ENCODE measurements around the gene SSTR3.

SSTR3 gene

GRCh38 chr22:37228106-37229011 is 16.1 kb upstream of the SSTR3 start:
- DNase-seq, result peak; percentile 45 to 56

GRCh38 chr22:37226514-37226913 is 14.2 kb upstream of the SSTR3 start:
- DNase-seq, result peak in 1 of 2 experiments; percentile 27

GRCh38 chr22:37226087-37226486 is 13.8 kb upstream of the SSTR3 start:
- no peak for DNase-seq

- DNase-seq, result no peak
Measured at GRCh38 chr22:37225481-37225880, 13.2 kb upstream of the SSTR3 start.

- no peak for DNase-seq
Measured at GRCh38 chr22:37224757-37225420, 12.6 kb upstream of the SSTR3 start.

- peak in 1 of 2 experiments; percentile 37 for DNase-seq
Measured at GRCh38 chr22:37223965-37224551, 11.8 kb upstream of the SSTR3 start.

GRCh38 chr22:37222440-37222971 is 10.2 kb upstream of the SSTR3 start:
- DNase-seq, result peak in 1 of 2 experiments; percentile 56

GRCh38 chr22:37221424-37222333 is 9.4 kb upstream of the SSTR3 start:
- peak in 1 of 2 experiments; percentile 13 for DNase-seq

GRCh38 chr22:37220543-37220981 is 8.3 kb upstream of the SSTR3 start:
- DNase-seq, result no peak

GRCh38 chr22:37219533-37219932 is 7.3 kb upstream of the SSTR3 start:
- DNase-seq, result no peak

- peak in 1 of 2 experiments; percentile 70 for DNase-seq
Measured at GRCh38 chr22:37218771-37219411, 6.6 kb upstream of the SSTR3 start.

- no peak for DNase-seq
Measured at GRCh38 chr22:37218399-37218770, 6.1 kb upstream of the SSTR3 start.

GRCh38 chr22:37215890-37216289 is 3.6 kb upstream of the SSTR3 start:
- DNase-seq, result no peak

- no peak for DNase-seq
Measured at GRCh38 chr22:37214731-37215030, 2.4 kb upstream of the SSTR3 start.

GRCh38 chr22:37213941-37214730 is 1.9 kb upstream of the SSTR3 start:
- no peak for DNase-seq

- no peak for DNase-seq
Measured at GRCh38 chr22:37213218-37213855, 1.1 kb upstream of the SSTR3 start.

GRCh38 chr22:37211866-37212173 is 457 bp downstream of the SSTR3 start:
- no peak for DNase-seq

- no peak for DNase-seq
Measured at GRCh38 chr22:37211075-37211865, 1.0 kb downstream of the SSTR3 start.

- DNase-seq, result no peak
Measured at GRCh38 chr22:37210041-37210803, 2.1 kb downstream of the SSTR3 start.
